Measurements from ENCODE around the gene SCP2D1.
A peak's percentile ranks its signal among the peaks of the same experiment; 100 is the strongest.
"Not testable (repeated sequence)": the region's sequence is repeated elsewhere in the genome, so short reads cannot be mapped to it uniquely, and the experiment has no call there.

Gene SCP2D1

GRCh38 chr20:18813483-18813882, at the start of gene SCP2D1:
Gene SCP2D1, plus strand, starts transcription at chr20:18813783. Its CDS starts 33 bp downstream, at chr20:18813816.
- no peak for DNase-seq

GRCh38 chr20:18767676-18768075, 45.9 kb upstream of the SCP2D1 start:
- DNase-seq = no peak

GRCh38 chr20:18773566-18773965, 40.0 kb upstream of the SCP2D1 start:
- no peak for DNase-seq

GRCh38 chr20:18774207-18774606, 39.4 kb upstream of the SCP2D1 start:
- no peak for DNase-seq

GRCh38 chr20:18775633-18776032, 38.0 kb upstream of the SCP2D1 start:
- DNase-seq = no peak

GRCh38 chr20:18778690-18779392, 34.7 kb upstream of the SCP2D1 start:
- no peak for DNase-seq

- DNase-seq = no peak
Observed at GRCh38 chr20:18780385-18781130, 33.0 kb upstream of the SCP2D1 start.

GRCh38 chr20:18781509-18781908, 32.1 kb upstream of the SCP2D1 start:
- DNase-seq = no peak

GRCh38 chr20:18783385-18783959, 30.1 kb upstream of the SCP2D1 start:
- no peak for DNase-seq

- not testable (repeated sequence) for DNase-seq
Observed at GRCh38 chr20:18787046-18787445, 26.5 kb upstream of the SCP2D1 start.

- DNase-seq = no peak
Observed at GRCh38 chr20:18788021-18788420, 25.6 kb upstream of the SCP2D1 start.

GRCh38 chr20:18790787-18791186, 22.8 kb upstream of the SCP2D1 start:
- no peak for DNase-seq

- peak; percentile 69 to 76 for DNase-seq
Observed at GRCh38 chr20:18793625-18794427, 19.8 kb upstream of the SCP2D1 start.

GRCh38 chr20:18794428-18794787, 19.2 kb upstream of the SCP2D1 start:
- DNase-seq = no peak

GRCh38 chr20:18795366-18795765, 18.2 kb upstream of the SCP2D1 start:
- DNase-seq = no peak

- no peak for DNase-seq
Observed at GRCh38 chr20:18796282-18796833, 17.2 kb upstream of the SCP2D1 start.

- no peak for DNase-seq
Observed at GRCh38 chr20:18801516-18801915, 12.1 kb upstream of the SCP2D1 start.

GRCh38 chr20:18802012-18802634, 11.5 kb upstream of the SCP2D1 start:
- no peak for DNase-seq

GRCh38 chr20:18805881-18806280, 7.7 kb upstream of the SCP2D1 start:
- DNase-seq = no peak

- DNase-seq = no peak
Observed at GRCh38 chr20:18808712-18809111, 4.9 kb upstream of the SCP2D1 start.

- DNase-seq = no peak
Observed at GRCh38 chr20:18811186-18811585, 2.4 kb upstream of the SCP2D1 start.

- DNase-seq = no peak
Observed at GRCh38 chr20:18811904-18812303, 1.7 kb upstream of the SCP2D1 start.

Data from stimulated activated CD4-positive, alpha-beta T cell treated with anti-CD3 and anti-CD28 coated beads, Interleukin-2, amount 100 ng/mL, for 48 hours (primary cell).